Dedifferentiated amniotic fluid mesenchymal stem cell (primary cell): Measurements from ENCODE around the gene MAP1LC3B2.

Experiments used
- DNase-seq: peaks from one replicate; pipeline ENCODE4 v3.0.0-alpha.2; 2016; ENCODE audit errors: extremely low spot score

Gene MAP1LC3B2

DNA sequence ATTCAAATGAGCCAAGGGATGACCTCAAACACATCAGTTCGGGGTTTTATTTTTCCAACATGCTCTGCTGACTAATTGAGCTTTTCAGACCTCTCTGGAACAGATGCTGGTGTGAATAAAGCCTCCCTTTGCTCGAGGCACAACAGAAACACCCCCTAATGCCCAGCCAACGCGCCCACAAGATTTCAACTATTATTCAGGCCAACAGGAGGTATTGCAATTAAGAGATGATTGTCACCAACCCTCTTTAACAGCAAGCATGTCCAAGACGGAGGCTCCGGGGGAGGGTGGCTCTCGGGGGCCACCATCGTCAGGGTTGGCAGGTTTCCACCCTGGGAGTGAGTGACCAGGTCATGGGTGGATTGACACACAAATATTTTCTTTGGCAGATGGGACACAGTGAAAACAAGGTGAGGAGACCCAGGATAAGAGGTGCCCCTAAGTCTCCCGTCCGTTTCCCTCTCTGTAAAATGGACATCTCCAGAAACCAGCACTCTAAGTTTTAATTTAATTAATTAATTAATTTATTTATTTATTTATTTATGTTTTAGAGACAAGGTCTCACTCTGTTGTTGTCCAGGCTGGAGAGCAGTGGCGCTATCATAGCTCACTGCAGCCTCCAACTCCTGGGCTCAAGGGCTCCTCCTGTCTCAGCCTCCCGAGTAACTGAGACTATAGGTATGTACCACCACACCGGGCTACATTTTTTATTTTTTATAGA lies 56.1 kb downstream of the MAP1LC3B2 start:
- no peak for DNase-seq

DNA sequence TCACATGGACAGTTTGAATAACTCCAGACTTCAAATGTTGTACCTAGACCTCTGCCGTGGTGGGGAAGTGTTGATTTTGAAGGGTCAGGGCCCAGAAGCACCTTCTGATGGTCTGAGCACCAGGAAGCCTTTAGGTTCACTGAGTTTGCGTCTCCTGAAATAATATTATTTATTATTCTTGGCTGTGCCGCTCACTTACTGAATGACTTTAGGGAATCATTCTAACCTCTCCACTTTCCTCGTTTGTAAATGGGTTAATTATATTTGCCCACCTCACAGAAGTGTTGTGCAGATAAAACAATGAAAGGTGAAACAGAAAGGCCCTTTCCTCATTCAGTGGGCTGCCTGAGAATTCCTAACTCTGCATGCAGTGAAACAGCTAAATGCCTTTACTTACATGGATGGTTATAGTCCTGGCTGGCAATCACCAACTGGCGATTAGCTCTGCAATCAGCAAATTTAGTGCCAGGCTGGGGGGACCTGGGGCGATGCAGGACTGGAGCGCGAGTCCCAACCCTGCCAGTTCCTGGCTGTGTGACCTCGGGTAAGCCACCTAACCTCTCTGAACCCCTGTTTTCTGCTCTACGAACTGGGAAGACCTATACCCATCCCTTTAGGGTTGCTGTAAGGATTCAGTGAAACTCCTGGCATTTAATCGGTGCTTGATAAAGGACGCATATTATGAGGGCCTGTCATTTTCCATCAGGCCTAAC lies 57.5 kb downstream of the MAP1LC3B2 start:
- no peak for DNase-seq

DNA sequence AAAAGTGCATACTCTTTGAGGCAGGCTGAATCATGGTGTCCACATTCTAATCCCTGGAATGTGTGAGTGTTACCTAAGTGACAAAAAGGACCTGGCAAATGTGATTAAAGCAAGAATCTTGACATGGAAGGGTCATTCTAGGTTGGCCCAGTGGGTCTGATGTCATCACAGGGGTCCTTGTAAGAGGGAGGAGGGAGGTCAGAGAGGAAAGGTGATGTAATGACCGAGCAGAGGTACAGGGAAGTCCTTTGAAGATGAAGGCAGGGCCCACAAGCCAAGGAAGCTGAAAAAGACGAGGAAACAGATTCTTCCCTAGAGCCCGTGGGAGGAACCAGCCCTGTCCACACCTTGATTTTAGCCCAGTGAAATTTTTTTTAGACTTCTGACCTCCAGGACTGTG lies 60.1 kb downstream of the MAP1LC3B2 start:
- no peak for DNase-seq

DNA sequence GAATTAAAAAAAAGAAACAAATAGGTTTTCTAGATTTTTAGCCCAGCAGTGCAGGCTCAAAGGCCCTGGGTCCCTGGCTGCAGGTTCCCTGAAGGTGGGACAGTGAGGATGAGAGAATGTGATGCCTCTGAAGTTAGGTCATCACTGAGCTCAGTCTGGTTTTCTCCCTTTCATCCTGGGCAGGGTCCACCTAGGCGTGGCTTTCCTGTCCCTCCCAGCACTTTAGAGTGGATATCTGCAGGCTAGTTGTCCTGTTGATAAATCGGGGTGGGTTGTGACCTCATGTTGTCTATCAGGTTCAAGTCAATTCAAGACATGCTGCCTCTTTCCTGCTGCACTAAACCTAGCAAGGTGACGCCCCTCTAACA lies 60.9 kb downstream of the MAP1LC3B2 start:
- no peak for DNase-seq

DNA sequence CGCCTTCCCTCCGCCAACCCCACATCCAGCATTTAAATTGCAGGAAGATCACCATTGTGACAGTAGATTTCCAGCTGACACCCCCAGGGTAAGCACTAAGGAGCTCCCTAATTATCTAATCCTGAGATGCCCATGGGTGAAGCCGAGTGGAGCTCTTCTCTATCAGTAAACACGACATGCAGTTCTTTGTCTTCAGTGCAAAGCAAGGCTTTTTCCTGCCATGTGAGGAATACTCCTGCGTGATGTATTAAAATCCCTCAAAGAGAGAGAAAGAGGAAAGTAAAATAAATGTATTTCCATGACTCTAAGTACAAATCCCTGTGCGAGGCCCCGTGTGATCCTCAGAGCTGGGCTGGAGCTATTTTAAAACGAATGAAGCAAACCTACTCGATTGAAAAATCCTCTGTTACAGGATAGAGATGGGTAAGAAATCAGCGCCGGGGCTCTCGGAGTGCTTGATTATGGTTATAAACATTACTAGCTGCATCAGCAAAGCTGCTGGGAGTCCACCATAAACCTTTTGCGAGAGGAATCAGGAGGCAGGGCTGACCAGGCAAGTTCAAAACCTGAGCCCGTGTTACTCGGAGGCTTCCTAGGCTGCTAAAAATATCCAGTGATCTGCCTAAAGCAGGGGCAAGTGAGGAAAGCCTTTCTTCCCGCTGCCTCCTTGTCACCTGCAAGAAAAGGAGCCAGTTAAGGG lies 61.5 kb downstream of the MAP1LC3B2 start:
- no peak for DNase-seq

GRCh38 chr12:116621194-116621593 lies 62.0 kb downstream of the MAP1LC3B2 start:
- DNase-seq = no peak

DNA sequence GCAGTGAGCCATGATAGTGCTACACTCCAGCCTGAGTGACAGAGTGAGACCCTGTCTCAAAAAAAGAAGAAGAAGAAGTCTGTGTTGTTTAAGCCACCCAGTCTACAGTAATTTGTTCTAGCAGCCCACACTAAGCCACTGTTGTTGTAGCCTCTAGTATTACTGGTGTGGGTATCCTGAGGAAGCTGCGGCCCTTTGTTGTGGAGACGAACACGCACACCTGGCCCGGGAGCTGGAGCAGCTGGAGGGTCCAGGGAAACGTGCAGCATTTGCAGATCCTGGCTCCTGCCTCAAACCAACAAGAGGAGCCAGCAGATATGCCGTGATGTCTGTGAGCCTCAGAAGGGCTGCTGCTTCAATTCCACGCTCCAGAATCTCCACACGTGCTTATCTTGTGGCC lies 65.3 kb downstream of the MAP1LC3B2 start:
- no peak for DNase-seq

GRCh38 chr12:116626153-116626552 lies 67.0 kb downstream of the MAP1LC3B2 start:
- no peak for DNase-seq
